ENCODE measurements around the gene CKAP4. TPM values are rescaled to one million over a fixed set of nuclear protein-coding genes. Genes with fewer than 3 reads are reported as not detected.

Gene CKAP4
- total and polyA plus RNA-seq, 10 of the 15 experiments (the other 5 are each of a cell fraction or from before 2014, with no cell fraction given): 0.39 to 23.6 (median 11.1) TPM

DNA sequence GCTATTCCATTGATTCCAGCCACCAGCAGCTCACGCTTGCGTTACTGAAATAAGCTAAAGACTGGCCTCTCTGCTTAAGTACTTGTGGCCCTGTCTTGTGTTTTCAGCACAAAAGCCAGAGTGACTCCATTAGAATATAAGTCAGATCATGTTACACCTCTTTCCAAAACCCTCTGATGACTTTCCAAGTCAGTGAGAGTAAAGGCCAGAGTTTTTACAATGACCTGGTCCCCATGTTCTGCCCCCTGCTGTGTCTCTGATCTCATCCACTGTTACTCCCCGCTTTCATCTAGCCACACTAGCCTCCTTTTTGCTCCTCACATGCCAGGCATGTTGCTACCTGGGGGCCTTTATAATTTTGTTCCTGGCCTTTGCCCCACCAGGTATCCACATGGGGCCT, 6.9 kb upstream of the CKAP4 start:
- intact Hi-C loops (cut with micrococcal nuclease; ENCODE audit: unreplicated experiment): no loop called here
- in situ Hi-C loops (cut with MboI): no loop called here
- Histone ChIP-seq H3K4me1 (ENCODE audit: control insufficient read depth, insufficient read depth, low read length) (0 out of 2 replicates have a peak, but pooled peaks cover 3% of the 10 kb centered on the region), H3K27ac (ENCODE audit: control insufficient read depth, insufficient read depth) (no peak overlapping the region), H2AFZ (ENCODE audit: control insufficient read depth, low read depth, low read length) (no peak overlapping the region), H3K36me3 (ENCODE audit: control insufficient read depth in 2 of 2, insufficient read depth in 2 of 2, low read length in 1 of 2) (no peaks in the 10 kb centered on the region), H3K4me2 (ENCODE audit: control insufficient read depth, insufficient read depth) (no peak overlapping the region), H3K79me2 (ENCODE audit: control insufficient read depth, insufficient read depth, low read length) (no peaks in the 10 kb centered on the region), H3K4me3 (no peak overlapping the region), H3K9ac (ENCODE audit: control insufficient read depth, insufficient read depth, low read length) (no peak overlapping the region), H4K20me1 (ENCODE audit: control insufficient read depth, insufficient read depth) (no peaks in the 10 kb centered on the region), H3K9me3 (replicated peaks; ENCODE audit: control insufficient read depth, insufficient read depth, low read length) (no peaks in the 10 kb centered on the region), H3K27me3 (replicated peaks in 1 of 2; ENCODE audit: control insufficient read depth in 2 of 2, insufficient read depth in 2 of 2, low read length in 1 of 2) (no peaks in the 10 kb centered on the region)
- ChIA-PET POLR2A (no interaction called here), CTCF (interaction anchor here (0.7 to 1.6 kb wide), 3 partner anchors 28 to 50 kb away, joined by 3 to 5 read pairs (median 4); no protein-coding TSS in a partner anchor), SMC1A (ENCODE audit: uncharacterized antibody, unreplicated experiment) (interaction anchor here (0.7 kb wide), 1 partner anchor 46 kb away, joined by 3 read pairs; no protein-coding TSS in a partner anchor), RAD21 (ENCODE audit: unreplicated experiment) (no interaction called here)
- TF ChIP-seq FOS (IDR thresholded peaks at IDR 0.05; ENCODE audit: borderline replicate concordance, extremely low read depth, insufficient read length) (no peak), ASH2L (IDR thresholded peaks at IDR 0.05; ENCODE audit: borderline replicate concordance, low read depth) (no peak), LARP7 (IDR thresholded peaks at IDR 0.05) (no peak), GATAD2B (conservative IDR thresholded peaks at IDR 0.05; ENCODE audit: low read depth) (no peak), SMAD1 (IDR thresholded peaks at IDR 0.05; ENCODE audit: low read depth, partially characterized antibody) (no peak)
- TF ChIP-seq, protein P1, sequence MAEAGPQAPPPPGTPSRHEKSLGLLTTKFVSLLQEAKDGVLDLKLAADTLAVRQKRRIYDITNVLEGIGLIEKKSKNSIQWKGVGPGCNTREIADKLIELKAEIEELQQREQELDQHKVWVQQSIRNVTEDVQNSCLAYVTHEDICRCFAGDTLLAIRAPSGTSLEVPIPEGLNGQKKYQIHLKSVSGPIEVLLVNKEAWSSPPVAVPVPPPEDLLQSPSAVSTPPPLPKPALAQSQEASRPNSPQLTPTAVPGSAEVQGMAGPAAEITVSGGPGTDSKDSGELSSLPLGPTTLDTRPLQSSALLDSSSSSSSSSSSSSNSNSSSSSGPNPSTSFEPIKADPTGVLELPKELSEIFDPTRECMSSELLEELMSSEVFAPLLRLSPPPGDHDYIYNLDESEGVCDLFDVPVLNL (IDR thresholded peaks at IDR 0.05; ENCODE audit: low read depth, low read length): no peak
- 92% methylated on average over 3 of the region's 3 CpGs for WGBS (ENCODE audit: insufficient coverage, insufficient replicate concordance, low lambda C conversion rate, missing lambda C conversion rate)
- ATAC-seq (no peak), DNase-seq (ENCODE audit: low read depth, low spot score) (no peak), FAIRE-seq (no peak)
- BruUV-seq (replicated peaks): no TSS peak
